Skeletal muscle satellite cell (primary cell): ENCODE measurements around the gene SHF.
A peak's percentile ranks its signal among the peaks of the same experiment; 100 is the strongest.

Experiments
- H3K27me3 ChIP-seq: 2 replicates; pipeline ENCODE4 v1.7.0; 2013; ENCODE audit warnings: low read length; ENCODE audit not compliant: control insufficient read depth, insufficient read depth
- H3K36me3 ChIP-seq: 2 replicates; pipeline ENCODE4 v1.7.0; 2013; ENCODE audit warnings: mild to moderate bottlenecking, control low read depth, low read length; ENCODE audit not compliant: insufficient read depth
- H3K4me1 ChIP-seq: 2 replicates; pipeline ENCODE4 v1.7.0; 2013; ENCODE audit warnings: low read length; ENCODE audit not compliant: control insufficient read depth, insufficient read depth
- H3K4me2 ChIP-seq: 2 replicates; pipeline ENCODE4 v1.7.0; 2013; ENCODE audit warnings: mild to moderate bottlenecking, low read length
- H3K4me3 ChIP-seq: 2 replicates; pipeline ENCODE4 v1.7.0; 2013; ENCODE audit warnings: low read length
- H3K9ac ChIP-seq: 2 replicates; pipeline ENCODE4 v1.7.0; 2013; ENCODE audit warnings: mild to moderate bottlenecking, low read depth, low read length, moderate library complexity
- H3K9me3 ChIP-seq: replicated peaks from 2 replicates; pipeline ENCODE4 v1.7.0; 2013; ENCODE audit warnings: mild to moderate bottlenecking, control low read depth, low read length

SHF gene

GRCh38 chr15:45128971-45129639 is 58.7 kb downstream of the SHF start:
- H3K4me2 ChIP-seq: peak overlapping the region; percentile 17
- H3K9me3 ChIP-seq: no peaks in the 10 kb centered on the region
- H3K9ac ChIP-seq: no peak overlapping the region
- H3K4me1 ChIP-seq: no peaks in the 10 kb centered on the region
- H3K4me3 ChIP-seq: no peak overlapping the region
- H3K27me3 ChIP-seq: peaks cover 89% of the 10 kb centered on the region
- H3K36me3 ChIP-seq: no peaks in the 10 kb centered on the region

- H3K9me3 ChIP-seq: no peaks in the 10 kb centered on the region
- H3K9ac ChIP-seq: no peak overlapping the region
- peaks cover 12% of the 10 kb centered on the region for H3K4me1 ChIP-seq
- no peak overlapping the region for H3K4me3 ChIP-seq
- peaks cover 79% of the 10 kb centered on the region for H3K27me3 ChIP-seq
- no peak overlapping the region for H3K4me2 ChIP-seq
- no peaks in the 10 kb centered on the region for H3K36me3 ChIP-seq
These were observed 61.1 kb downstream of the SHF start for GRCh38 chr15:45126535-45127158.

- no peak overlapping the region for H3K9ac ChIP-seq
These were observed 64.4 kb downstream of the SHF start for GRCh38 chr15:45123397-45123796.

GRCh38 chr15:45122719-45123118 is 65.0 kb downstream of the SHF start:
- H3K9ac ChIP-seq: no peak overlapping the region
- no peak overlapping the region for H3K4me3 ChIP-seq
- peaks cover 14% of the 10 kb centered on the region for H3K4me1 ChIP-seq
- no peaks in the 10 kb centered on the region for H3K36me3 ChIP-seq
- H3K27me3 ChIP-seq: peaks cover 45% of the 10 kb centered on the region
- H3K4me2 ChIP-seq: no peak overlapping the region
- no peaks in the 10 kb centered on the region for H3K9me3 ChIP-seq

More at GRCh38 chr15:45123397-45123796, 64.4 kb downstream of the SHF start:
- no peak overlapping the region for H3K4me2 ChIP-seq
- no peaks in the 10 kb centered on the region for H3K9me3 ChIP-seq
- peaks cover 51% of the 10 kb centered on the region for H3K27me3 ChIP-seq
- H3K4me3 ChIP-seq: no peak overlapping the region
- H3K36me3 ChIP-seq: no peaks in the 10 kb centered on the region
- peaks cover 14% of the 10 kb centered on the region for H3K4me1 ChIP-seq

GRCh38 chr15:45121706-45122417 is 65.9 kb downstream of the SHF start:
- H3K9ac ChIP-seq: peak overlapping the region; percentile 48
- peaks cover 14% of the 10 kb centered on the region for H3K4me1 ChIP-seq
- H3K4me3 ChIP-seq: no peak overlapping the region
- H3K36me3 ChIP-seq: no peaks in the 10 kb centered on the region
- no peaks in the 10 kb centered on the region for H3K9me3 ChIP-seq
- H3K4me2 ChIP-seq: peak overlapping the region; percentile 73
- peaks cover 45% of the 10 kb centered on the region for H3K27me3 ChIP-seq

- peaks cover 14% of the 10 kb centered on the region for H3K4me1 ChIP-seq
- peaks cover 50% of the 10 kb centered on the region for H3K27me3 ChIP-seq
- no peaks in the 10 kb centered on the region for H3K36me3 ChIP-seq
- no peak overlapping the region for H3K4me2 ChIP-seq
- H3K4me3 ChIP-seq: no peak overlapping the region
- no peak overlapping the region for H3K9ac ChIP-seq
- H3K9me3 ChIP-seq: no peaks in the 10 kb centered on the region
These were observed 66.7 kb downstream of the SHF start for GRCh38 chr15:45121020-45121419.

GRCh38 chr15:45120081-45120972 is 67.4 kb downstream of the SHF start:
- no peaks in the 10 kb centered on the region for H3K9me3 ChIP-seq
- H3K27me3 ChIP-seq: peaks cover 50% of the 10 kb centered on the region
- no peak overlapping the region for H3K4me3 ChIP-seq
- no peaks in the 10 kb centered on the region for H3K36me3 ChIP-seq
- no peak overlapping the region for H3K9ac ChIP-seq
- H3K4me2 ChIP-seq: no peak overlapping the region
- peaks cover 14% of the 10 kb centered on the region for H3K4me1 ChIP-seq

- Histone ChIP-seq H3K36me3 (no peaks in the 10 kb centered on the region), H3K9ac (no peak overlapping the region), H3K27me3 (peaks cover 55% of the 10 kb centered on the region), H3K9me3 (no peaks in the 10 kb centered on the region), H3K4me3 (no peak overlapping the region), H3K4me2 (no peak overlapping the region), H3K4me1 (peaks cover 14% of the 10 kb centered on the region)
These were observed 68.8 kb downstream of the SHF start for GRCh38 chr15:45118996-45119395.

GRCh38 chr15:45118131-45118588 is 69.6 kb downstream of the SHF start:
- Histone ChIP-seq H3K4me3 (no peak overlapping the region), H3K9me3 (no peaks in the 10 kb centered on the region), H3K4me1 (peaks cover 14% of the 10 kb centered on the region), H3K9ac (no peak overlapping the region), H3K27me3 (peaks cover 56% of the 10 kb centered on the region), H3K36me3 (no peaks in the 10 kb centered on the region), H3K4me2 (peak overlapping the region; percentile 71)

GRCh38 chr15:45117308-45118130 is 70.2 kb downstream of the SHF start:
- H3K4me2 ChIP-seq: peak overlapping the region; percentile 71
- H3K9me3 ChIP-seq: no peaks in the 10 kb centered on the region
- H3K9ac ChIP-seq: no peak overlapping the region
- peaks cover 56% of the 10 kb centered on the region for H3K27me3 ChIP-seq
- H3K4me3 ChIP-seq: no peak overlapping the region
- H3K4me1 ChIP-seq: peaks cover 10% of the 10 kb centered on the region
- no peaks in the 10 kb centered on the region for H3K36me3 ChIP-seq
